ENCODE results near the gene INO80E.

The INO80E gene

DNA sequence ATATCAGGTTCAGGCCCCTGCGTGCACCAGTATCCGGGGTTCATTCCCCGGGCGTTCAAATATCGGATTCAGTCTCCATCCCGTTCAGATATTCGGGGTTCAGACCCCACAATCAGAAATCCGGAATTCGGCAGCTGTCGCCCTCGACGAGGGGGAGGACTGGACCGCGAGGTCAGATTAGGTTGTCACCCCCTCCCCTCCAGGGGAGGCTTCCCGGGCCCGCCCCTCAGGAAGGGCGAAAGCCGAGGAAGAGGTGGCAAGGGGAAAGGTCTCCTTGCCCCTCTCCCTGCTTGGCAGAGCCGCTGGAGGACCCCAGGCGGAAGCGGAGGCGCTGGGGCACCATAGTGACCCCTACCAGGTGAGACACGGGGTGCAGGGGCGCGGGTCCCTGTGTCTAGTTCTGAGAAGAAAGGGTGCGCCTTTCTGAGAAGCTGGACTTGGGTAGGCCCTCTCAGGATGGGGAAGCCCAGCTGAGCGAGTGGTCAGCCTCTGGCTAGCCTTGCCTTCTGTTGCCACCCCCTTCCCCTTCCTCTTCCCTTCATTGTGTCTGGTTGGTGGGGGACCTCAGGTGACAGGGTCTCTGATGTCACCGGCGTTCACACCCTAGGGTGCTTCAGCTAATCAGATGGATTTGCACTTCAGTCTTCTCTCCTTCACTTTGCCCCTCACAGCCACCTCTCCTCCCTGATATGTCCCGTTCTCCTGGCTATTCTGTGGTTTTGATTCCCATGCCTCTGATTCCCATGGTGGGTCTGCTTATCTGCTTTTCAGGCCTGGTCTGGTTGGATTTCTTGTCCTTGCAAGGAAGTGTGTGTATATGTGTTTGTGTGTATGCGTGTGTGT lies 21.5 kb upstream of the INO80E start:
- ChIA-PET POLR2A (interaction anchor here (1.5 to 3.2 kb wide), 4 partner anchors 11 to 48 kb away, joined by 4 to 18 read pairs (median 10); partner anchors contain the start of genes HIRIP3 and KCTD13), CTCF (interaction anchor here (0.8 to 4.2 kb wide), 6 partner anchors 13 to 154 kb away, joined by 3 to 27 read pairs (median 4); partner anchors contain the start of genes MVP and TMEM219)
- peak overlapping the region; percentile 95 for H3K4me3 ChIP-seq (ENCODE audit: low read depth, low read length)
- DNase-seq (ENCODE audit: low read depth, low spot score), result no peak
- TF ChIP-seq, protein P1, sequence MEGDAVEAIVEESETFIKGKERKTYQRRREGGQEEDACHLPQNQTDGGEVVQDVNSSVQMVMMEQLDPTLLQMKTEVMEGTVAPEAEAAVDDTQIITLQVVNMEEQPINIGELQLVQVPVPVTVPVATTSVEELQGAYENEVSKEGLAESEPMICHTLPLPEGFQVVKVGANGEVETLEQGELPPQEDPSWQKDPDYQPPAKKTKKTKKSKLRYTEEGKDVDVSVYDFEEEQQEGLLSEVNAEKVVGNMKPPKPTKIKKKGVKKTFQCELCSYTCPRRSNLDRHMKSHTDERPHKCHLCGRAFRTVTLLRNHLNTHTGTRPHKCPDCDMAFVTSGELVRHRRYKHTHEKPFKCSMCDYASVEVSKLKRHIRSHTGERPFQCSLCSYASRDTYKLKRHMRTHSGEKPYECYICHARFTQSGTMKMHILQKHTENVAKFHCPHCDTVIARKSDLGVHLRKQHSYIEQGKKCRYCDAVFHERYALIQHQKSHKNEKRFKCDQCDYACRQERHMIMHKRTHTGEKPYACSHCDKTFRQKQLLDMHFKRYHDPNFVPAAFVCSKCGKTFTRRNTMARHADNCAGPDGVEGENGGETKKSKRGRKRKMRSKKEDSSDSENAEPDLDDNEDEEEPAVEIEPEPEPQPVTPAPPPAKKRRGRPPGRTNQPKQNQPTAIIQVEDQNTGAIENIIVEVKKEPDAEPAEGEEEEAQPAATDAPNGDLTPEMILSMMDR (IDR thresholded peaks at IDR 0.05; ENCODE audit: insufficient read depth, low read length, missing control alignments), result no peak

GRCh38 chr16:29975134-29975538 lies 20.9 kb upstream of the INO80E start:
- peak overlapping the region; percentile 95 for H3K4me3 ChIP-seq (ENCODE audit: low read depth, low read length)
- ChIA-PET POLR2A (interaction anchor here (1.1 to 3.2 kb wide), 3 partner anchors 10 to 49 kb away, joined by 5 to 18 read pairs (median 10); partner anchors contain the start of genes HIRIP3 and KCTD13), CTCF (interaction anchor here (0.8 to 1.6 kb wide), 5 partner anchors 11 to 167 kb away, joined by 3 to 12 read pairs (median 6); no protein-coding TSS in a partner anchor)
- TF ChIP-seq, protein P1 (IDR thresholded peaks at IDR 0.05; ENCODE audit: insufficient read depth, low read length, missing control alignments), result no peak
- DNase-seq (ENCODE audit: low read depth, low spot score), result no peak

DNA sequence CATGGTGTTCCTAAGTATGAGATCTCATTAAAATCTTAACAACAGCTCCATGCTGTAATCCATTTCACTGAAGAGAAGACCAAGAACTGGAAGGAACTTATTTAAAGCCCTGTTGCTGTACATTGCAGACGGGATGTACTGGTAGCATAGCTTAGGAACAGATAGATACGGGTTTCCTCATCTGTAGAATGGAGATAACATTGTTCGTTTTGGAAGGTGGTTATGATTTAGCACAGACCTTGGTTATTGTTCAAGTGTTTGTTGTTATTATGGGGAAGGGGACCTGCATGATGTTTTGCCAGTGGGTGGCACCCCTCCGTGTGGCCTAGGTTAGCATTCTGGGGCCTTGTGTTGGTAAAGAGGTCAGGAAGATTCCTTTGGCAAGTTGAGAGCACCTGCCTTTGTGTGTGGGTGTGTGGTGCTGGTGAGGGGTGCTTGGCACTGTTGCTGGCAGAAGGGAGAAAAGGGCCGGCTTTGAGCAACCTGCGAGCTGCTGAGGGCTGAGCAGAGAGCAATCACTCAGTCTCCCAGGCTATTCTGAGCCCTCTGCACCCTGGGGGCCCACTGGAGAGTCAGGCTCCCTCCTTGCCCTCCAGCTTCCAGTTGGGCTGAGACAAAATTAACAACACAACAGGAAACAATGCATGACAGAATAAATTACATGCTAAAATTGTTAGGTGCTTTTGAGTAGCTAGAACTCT lies 20.1 kb upstream of the INO80E start:
- H3K4me3 ChIP-seq (ENCODE audit: low read depth, low read length), result peak overlapping the region; percentile 95
- no peak for DNase-seq (ENCODE audit: low read depth, low spot score)
- ChIA-PET CTCF (interaction anchor here (0.8 to 1.6 kb wide), 7 partner anchors 10 to 168 kb away, joined by 3 to 12 read pairs (median 4); partner anchors contain the start of gene HIRIP3), POLR2A (interaction anchor here (0.8 to 1.5 kb wide), 3 partner anchors 9 to 12 kb away, joined by 3 to 5 read pairs (median 3); no protein-coding TSS in a partner anchor)
- TF ChIP-seq, protein P1 (IDR thresholded peaks at IDR 0.05; ENCODE audit: insufficient read depth, low read length, missing control alignments), result no peak

GRCh38 chr16:29977063-29977825 lies 18.8 kb upstream of the INO80E start:
- DNase-seq (ENCODE audit: low read depth, low spot score), result no peak
- TF ChIP-seq, protein P1 (IDR thresholded peaks at IDR 0.05; ENCODE audit: insufficient read depth, low read length, missing control alignments), result no peak
- ChIA-PET CTCF (interaction anchor here (0.8 to 1.2 kb wide), 2 partner anchors 14 to 18 kb away, joined by 3 read pairs; partner anchors contain the start of gene HIRIP3), POLR2A (interaction anchor here (0.5 to 1.5 kb wide), 2 partner anchors 9 to 89 kb away, joined by 3 read pairs; no protein-coding TSS in a partner anchor)
- H3K4me3 ChIP-seq (ENCODE audit: low read depth, low read length), result no peak overlapping the region

DNA sequence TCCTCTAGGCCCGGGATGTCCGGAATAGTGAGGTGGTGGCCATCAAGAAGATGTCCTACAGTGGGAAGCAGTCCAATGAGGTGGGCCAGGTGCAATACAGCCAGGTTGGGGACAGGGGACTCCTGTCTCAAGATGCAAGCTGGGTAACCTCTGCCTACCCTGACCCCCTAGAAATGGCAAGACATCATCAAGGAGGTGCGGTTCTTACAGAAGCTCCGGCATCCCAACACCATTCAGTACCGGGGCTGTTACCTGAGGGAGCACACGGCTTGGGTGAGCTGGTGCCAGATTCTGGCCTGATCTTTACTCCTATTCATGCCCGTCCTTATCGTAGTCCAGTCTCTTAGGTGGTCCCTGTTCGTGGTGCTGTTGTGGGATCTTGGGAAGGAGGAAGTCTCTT lies 18.0 kb upstream of the INO80E start:
- ChIA-PET POLR2A (interaction anchor here (1.4 kb wide), 1 partner anchor 16 kb away, joined by 3 read pairs; no protein-coding TSS in a partner anchor), CTCF (no interaction called here)
- H3K4me3 ChIP-seq (ENCODE audit: low read depth, low read length), result no peak overlapping the region
- no peak for DNase-seq (ENCODE audit: low read depth, low spot score)
- TF ChIP-seq, protein P1 (IDR thresholded peaks at IDR 0.05; ENCODE audit: insufficient read depth, low read length, missing control alignments), result no peak
